TTC549 (cell line): ENCODE data around the gene RNF25.

ENCODE experiments used
- FAIRE-seq: peaks from 2 replicates; lab custom pipeline; 2012; peaks lifted over from hg19 to GRCh38; lab: Jason Lieb, UNC

The RNF25 gene, protein sequence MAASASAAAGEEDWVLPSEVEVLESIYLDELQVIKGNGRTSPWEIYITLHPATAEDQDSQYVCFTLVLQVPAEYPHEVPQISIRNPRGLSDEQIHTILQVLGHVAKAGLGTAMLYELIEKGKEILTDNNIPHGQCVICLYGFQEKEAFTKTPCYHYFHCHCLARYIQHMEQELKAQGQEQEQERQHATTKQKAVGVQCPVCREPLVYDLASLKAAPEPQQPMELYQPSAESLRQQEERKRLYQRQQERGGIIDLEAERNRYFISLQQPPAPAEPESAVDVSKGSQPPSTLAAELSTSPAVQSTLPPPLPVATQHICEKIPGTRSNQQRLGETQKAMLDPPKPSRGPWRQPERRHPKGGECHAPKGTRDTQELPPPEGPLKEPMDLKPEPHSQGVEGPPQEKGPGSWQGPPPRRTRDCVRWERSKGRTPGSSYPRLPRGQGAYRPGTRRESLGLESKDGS

DNA sequence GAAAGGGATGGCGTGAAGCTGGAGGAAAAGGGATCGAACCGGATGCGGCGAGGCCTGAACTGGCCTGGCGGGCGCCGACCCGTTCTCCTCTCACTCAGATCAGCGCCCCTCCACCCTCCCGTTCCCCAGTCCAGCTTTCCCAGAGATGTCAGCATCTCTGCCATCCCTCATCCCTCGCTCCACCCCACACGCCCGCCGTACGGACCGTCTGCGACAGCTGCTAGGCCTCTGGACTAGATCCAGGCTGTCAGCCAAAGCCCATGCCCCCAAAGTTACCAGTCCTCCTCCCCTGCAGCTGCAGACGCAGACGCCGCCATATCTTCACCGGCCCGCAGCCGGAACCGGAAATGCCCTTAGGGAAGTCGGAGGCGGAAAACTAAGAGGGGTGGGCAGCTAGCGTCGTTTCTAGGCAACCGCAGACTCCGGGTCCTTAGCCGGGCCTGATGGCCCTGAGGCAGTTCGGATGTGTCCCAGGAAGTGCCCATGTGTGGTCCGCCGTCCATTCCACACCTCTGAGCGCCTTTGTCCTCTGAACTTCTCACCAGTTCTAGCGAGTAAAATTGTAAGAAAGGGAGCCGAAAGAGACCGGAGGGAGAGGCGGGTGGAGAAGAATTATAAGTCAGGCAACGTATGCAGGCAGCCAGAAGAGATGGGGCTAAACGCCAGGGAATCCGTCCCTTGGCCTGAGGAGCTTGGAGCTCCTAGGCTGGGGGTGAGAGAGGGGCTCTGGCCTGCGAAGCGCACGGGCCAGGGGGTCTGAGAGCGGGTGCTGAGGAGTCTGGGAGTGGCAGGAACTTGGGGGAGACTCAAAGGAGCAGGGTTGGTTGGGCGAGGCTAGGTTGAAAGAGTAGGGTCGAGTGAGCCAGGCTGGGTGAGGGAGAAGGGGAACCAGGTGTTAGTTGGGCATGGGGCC lies at the start of gene RNF25, which contains the start of gene STK36:
Gene RNF25, minus strand, starts transcription at position 349 of the 913 bp plus-strand sequence. Its CDS starts 32 bp downstream, at position 317.
Gene STK36, plus strand, starts transcription at position 433 of the 913 bp plus-strand sequence. CDS start 744 bp downstream, outside the sequence.
- FAIRE-seq: peak; percentile 74

DNA sequence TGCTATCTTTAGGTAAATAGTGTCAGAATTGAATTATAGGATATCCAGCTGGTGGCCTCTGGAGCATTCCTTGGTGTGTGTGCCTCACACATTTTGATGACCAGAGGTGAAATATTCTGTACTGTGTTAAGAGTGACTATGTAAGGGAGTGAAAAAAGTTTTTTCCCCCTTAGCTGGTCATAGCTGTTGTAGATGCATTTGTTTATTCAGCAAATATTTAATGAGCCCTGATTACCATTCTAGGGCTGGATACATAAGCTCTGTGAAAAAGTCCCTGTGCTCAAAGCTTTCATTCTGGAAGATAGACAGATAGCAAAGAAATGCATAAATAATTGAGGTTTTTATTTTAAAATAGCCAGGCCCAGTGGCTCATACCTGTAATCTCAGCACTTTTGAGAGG lies 49.7 kb upstream of the RNF25 start:
- no peak for FAIRE-seq

DNA sequence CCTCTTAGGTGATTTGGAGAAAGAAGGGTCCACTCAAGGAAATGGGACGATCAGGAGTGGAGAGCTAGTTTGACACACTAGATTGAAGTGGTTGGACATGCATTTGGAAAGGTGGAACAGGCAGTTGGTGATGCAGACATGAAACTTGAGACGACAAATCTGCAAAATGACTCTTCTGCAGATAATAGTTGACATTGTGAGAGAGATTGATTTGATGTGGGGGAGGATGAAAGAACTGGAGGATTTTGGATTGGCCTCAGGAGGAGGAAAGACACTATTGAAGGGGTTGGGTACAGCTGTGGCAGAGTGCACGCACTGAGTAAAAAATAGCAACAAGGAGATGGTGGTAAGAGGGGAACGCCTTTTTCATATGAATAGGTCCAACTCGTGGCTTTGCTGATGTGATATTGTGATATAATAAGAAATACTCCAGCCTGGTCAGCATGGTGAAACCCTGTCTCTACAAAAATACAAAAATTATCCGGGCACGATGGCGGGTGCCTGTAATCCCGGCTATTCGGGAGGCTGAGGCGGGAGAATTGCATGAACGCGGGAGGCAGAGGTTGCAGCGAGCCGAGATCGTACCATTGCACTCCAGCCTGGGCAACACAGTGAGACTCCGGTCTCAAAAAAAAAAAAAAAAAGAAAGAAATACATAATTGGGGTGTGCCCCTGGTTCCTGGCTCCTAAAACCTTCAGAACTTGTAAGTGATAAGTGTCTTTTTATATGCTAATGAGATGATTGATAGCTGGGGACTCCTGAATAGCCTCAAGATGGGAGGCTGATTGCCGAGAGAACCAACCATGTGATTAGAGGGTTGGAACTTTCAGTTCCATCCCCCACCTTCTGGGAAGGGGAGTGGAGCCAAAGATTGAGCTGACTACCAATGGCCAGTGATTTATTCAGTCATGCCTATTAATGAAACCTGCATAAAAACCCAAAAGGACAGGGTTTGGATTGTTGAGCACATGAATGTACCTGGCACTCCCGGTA lies 48.5 kb upstream of the RNF25 start:
- FAIRE-seq: no peak

DNA sequence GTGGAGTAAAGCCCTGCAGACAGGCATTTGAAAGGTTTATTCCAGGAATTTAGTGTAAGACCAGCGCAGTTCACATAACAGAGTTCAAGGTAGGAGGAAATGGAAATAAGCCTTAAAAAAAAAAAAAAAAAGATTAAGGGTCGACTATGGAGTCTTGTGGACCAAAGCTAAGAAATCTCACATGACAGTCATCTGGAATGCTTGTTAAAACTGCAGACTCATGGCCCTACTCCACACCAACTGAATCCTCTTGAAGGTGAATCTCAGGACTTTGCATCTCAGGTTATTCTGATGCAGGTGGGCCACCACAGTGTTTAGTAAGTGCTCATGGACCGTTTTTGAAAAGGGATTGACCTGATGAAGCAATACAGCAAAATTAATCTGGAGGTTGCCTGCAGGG lies 47.7 kb upstream of the RNF25 start:
- FAIRE-seq: no peak

DNA sequence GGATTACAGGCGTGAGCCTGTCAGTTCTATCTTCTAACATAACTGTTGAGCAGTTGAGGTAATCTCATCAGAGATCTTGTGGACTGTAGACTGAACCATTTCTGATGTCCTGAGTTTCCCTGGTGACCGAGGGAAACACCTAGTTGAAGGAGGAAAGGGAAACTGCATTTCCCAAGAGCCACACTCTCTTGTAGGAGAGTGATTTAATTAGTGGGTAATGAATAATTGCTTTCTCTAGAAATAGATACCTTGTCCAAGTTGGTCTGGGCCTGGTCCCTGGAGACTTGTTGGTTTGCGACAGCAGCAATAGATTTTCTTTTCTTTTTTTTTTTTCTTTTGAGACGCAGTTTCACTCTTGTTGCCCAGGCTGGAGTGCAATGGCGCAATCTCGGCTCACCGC lies 46.3 kb upstream of the RNF25 start:
- no peak for FAIRE-seq

DNA sequence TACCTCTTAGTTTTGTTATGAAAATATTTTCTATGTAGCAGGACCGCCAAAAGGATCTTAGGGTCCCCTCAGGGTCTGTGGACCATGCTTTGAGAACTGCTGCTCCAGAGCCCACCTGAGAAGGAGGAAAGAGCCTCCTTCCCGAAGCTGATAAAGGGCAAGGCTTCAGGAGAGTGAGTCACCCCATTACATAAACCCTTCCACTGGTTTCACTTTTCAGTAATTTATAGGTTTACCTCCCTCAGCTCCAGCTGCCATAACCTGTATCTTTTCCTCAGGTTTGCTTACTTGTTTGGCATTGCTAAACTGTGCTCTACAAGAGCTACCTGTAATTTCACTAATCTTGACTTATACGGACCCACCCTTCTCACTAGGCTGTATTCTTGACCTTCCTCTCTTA lies 45.5 kb upstream of the RNF25 start:
- no peak for FAIRE-seq

DNA sequence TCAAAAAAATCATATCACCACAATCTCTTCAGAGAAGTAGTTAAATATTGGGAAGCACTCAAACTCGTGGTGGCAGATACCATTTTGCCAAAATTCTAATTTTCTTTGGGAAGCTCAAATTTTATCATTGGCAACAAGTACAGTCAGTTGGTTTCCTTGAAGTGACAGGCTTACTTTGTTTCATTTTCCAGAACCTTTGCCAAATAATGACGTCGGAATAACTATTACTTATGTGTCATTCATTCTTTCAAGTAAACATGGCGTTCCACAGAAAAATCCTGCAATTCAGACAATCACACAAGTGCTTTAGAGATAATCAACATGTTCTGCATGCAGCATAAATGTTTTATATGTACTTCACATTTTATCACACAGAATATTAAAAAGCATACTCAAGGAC lies 44.3 kb upstream of the RNF25 start:
- no peak for FAIRE-seq

DNA sequence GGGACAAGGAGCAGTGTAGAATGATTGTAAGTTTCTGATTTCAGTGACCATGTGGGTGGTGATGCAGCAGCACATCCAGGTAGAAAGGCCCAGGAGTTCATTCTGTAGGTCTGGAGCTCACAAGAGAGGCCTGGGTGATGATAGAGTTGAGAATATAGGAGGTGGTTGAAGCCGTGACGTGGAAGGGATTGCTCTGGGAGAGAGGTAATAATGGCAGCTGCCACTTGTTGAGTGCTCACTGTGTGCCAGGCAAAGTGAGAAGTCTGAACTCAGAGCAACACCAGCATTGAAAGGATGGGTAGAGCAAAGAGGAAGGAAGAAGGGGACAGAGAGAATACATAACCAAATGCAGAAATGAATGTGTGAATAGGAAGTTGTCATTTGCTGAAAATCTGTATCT lies 42.1 kb upstream of the RNF25 start:
- FAIRE-seq: no peak

DNA sequence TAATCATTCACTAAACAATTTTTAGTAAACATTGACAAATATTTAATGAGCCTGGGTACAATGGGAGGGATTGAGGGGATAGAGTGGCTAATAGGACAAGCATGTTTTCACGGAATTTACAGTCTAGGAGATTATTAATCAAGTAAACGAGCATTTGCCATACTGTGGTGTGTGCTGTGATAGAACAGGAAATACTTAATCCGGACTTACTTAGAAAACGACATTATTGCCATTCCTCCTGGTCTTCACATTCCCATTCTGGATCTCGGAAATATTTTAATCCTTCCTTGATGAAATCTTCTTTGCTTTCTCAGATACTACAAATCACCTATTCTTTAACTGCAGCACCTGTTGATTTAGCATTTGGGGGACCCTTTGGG lies 39.7 kb upstream of the RNF25 start:
- FAIRE-seq: no peak

DNA sequence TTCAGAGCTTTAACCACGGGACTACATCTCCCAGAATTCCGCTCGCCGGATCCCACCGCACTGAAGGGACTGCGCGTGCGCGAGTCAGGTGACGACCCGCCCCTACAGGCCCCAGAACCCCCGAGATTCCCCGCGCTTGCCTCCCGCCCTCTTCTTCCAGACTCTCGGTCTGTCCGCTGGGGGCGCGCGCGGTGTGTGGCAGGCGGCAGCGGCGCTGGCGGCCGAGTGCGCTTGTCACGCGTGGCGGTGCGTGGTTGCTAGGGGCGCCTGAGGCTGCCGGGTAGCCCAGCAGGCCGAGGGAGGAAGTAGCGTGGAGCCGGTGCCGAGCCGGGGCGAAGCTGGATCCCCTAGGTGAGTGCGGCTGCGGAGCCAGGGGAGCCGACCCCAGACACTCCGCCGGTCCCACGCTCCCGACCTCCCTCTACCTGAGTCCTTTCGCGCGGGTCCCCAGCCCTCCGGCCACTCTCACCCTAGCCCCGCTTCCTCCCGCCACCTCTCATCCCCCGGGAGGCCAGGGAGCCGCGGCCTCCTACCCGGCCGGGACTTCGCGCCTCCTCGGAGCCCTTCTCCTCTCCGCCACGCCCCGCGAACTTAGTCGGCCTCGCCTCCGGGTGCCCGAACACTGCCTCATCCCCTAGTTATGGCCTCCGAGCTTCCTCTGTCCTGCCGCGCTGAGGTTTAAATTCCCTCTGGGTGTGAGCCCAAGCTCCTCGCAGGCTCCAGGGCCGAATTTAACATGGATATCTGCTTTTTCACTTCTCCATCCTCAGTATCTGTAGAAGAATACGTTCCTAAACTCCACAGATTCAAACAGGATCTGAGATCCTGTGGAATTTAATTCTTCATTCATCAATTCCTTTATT lies 39.1 kb upstream of the RNF25 start, which contains the start of gene TTLL4:
Gene TTLL4, plus strand, starts transcription at position 149 of the 863 bp plus-strand sequence. CDS start 26,842 bp downstream, outside the sequence.
- peak; percentile 62 for FAIRE-seq

DNA sequence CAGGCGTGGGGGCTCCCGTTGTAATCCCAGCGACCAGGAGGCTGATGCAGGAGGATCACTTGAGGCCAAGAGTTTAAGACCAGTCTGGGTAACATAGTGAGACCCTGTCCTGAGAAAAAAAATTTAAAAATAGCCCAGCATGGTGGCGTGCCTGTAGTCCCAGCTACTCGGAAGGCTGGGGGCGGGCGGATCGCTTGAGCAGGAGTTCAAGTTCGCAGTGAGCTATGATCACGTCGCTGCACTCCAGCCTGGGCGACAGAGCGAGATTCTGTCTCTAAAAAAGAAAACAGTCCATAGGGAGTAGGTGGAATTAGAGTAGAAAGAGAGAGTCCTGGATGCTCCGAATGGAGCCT lies 38.5 kb upstream of the RNF25 start:
- no peak for FAIRE-seq

DNA sequence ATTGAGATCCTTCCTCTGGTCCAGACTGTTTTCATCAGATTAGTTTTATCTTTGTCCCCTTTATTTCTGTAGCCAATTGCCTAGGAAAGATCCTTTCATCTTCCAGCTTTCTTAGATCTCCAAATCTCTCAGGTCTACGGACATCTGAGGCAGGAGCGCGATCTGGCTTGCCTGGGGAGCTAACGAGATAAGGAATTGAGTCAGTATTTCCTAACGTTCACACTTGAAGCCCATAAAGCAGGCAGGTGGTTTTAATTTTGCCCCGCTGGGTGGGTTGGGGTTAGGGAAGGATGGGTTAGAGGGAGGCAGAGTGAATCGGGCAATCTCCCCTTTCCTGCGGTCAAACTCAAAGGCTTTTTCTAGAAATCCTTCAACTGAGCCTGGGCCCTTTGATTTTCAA lies 38.1 kb upstream of the RNF25 start:
- FAIRE-seq: no peak

DNA sequence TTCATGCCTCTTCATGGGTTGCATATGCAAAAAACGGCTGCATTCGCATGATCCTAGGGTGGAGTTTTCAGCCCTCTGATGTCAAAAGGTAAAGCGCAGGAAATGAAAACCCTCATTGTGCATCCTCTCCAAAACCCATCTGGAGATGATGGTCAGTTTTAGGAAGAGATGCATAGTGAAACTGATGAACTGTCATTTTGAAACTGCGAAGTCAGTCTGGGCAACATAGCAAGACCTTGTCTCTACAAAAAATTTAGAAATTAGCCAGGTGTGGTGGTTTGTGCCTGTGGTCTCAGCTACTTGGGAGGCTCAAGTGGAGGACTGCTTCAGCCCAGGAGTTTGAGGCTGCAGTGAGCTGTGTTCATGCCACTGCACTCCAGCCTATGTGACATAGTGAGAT lies 36.3 kb upstream of the RNF25 start:
- no peak for FAIRE-seq

DNA sequence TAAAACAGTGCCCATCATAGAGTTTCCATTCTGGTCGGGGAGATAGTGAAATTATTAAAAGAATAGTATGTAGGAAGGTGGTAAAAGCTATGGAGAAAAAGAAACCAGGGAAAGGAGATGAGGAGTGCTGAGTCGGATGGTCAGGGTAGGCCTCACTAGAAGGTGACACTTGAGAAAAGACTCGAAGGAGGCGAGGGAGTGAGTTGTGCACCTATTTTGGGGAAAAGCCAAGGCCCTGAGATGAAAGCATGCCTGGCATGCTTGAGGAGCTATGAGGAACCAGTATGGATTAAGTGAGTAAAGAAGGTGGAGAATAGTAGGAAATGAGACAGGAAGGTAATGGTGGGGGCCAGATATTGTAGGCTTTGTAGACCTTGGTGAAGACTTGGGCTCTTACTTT lies 31.5 kb upstream of the RNF25 start:
- no peak for FAIRE-seq

DNA sequence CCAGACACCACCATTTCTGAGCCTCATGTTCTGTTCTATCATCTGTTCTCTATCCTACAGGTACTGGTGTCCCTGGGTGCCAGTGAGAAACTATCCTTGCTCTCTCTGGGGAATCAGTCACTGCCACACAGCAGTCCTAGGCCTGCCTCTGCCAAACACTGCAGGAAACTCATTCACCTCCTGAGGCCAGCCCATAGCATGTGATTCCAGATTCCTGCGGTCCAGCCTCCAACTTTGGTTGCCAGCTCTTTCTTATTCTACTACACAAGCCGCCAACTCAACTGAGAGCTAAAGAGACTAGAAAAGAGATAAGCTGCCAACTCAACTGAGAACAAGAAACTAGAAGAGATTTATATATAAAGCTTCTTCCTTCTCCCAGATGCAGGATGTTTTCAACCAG lies 30.0 kb upstream of the RNF25 start:
- FAIRE-seq: no peak

DNA sequence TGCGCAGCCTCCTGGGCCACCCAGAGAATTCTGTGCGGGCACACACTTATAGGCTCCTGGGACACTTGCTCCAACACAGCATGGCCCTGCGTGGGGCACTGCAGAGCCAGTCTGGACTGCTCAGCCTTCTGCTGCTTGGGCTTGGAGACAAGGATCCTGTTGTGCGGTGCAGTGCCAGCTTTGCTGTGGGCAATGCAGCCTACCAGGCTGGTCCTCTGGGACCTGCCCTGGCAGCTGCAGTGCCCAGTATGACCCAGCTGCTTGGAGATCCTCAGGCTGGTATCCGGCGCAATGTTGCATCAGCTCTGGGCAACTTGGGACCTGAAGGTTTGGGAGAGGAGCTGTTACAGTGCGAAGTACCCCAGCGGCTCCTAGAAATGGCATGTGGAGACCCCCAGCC lies 27.1 kb upstream of the RNF25 start:
- no peak for FAIRE-seq

DNA sequence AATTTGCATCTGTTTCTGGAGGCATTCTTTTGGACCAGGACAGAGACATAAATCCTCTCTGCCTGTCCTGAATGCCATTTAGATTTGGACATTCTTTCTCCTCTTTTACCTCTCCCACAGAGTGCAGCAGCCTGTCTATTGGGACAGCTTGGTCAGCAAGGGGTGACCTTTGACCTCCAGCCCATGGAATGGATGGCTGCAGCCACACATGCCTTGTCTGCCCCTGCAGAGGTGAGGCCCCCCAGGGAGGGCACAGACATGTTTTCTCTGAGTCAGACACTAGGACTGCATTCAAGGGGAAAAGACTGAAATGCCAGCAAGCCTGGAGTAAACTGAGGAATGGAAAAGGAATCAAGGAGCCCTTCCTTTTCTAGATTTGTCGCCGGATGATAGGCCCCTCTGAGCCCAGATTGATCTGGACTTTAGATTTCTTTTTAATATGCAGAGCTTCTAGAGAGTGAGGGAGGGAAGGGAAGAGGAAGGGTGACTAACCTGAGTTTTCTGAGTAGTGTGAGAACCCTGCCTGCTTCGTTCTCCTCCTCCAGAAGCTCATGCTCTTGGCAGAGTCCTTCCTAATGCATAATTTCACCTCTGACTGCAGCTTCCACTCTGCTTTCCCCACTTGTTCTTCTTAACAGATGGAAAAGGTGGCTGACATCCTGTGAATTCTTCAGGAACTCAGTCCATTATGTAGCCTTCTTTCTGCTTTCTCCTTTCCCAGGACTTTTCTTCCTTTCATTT lies 22.8 kb upstream of the RNF25 start:
- FAIRE-seq: no peak

DNA sequence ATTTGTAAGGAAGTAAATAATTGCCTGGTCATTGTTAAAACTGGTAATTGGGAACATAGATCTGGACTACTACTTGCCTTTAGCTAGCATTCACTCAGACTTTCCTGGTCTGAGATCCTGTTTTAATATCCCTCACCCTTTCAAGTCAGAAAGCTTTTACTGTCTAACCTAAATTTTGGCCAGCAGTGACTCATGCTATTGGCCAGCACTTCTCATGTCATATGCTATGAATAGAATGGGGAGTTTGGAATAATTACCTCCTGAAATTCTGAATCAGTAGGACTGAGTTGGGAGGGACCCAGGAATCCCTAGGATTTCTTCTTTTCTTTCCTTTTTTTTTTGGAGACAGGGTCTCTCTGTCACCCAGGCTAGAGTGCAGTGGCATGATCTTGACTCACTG lies 19.4 kb upstream of the RNF25 start:
- FAIRE-seq: no peak

DNA sequence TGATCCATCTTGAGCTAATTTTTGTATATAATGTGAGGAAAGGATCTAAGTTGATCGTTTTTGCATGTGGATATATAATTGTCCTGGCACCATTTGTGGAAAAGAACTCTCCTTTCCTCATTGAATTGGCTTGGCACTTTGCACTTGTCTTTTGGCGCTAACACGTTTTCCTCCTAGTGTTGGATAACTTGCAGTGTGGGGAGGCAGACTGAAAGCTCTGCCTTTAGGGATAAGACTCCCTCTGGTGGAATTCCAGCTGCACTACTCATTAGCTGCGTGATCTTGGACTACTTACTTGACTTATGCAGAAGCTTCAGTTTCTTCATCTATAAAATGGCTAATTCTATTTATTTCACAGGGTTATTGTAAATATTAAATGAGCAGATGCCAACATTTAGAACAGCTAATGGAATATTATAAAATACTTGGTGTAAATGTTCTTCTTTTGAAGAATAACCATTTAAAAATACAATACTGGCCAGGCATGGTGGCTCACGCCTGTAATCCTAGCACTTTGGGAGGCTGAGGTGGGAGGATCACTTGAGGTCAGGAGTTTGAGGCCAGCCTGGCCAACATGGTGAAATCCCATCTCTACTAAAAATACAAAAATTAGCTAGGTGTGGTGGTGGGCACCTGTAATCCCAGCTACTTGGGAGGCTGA lies 15.7 kb upstream of the RNF25 start:
- FAIRE-seq: peak; percentile 94

DNA sequence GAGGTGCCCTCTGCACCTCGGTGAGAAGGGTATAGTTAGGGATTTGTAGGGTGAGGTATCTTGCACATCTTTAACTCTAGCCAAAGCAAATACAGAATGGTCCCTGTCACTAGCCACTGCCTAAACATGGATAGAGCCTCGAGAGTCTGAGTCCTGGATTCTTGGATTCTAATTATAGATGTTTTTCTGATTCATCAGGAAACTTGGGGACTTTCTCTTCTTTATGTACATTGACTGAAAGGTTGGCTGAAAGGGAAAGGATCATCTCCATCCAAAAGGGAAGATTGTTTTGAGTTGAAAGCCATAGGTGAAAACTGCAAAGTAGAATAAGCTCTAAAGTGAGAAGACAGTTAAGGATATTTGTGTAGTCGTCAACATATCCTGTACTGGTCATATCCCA lies 8.3 kb upstream of the RNF25 start:
- no peak for FAIRE-seq
